Aortic smooth muscle cell (primary cell): ENCODE results near the gene LSM6. TPM values are rescaled to one million over a fixed set of nuclear protein-coding genes. Genes with fewer than 3 reads are reported as not detected.

Source experiments
- total RNA-seq: library from RNA; depleted of rRNA; stranded (reverse); fragments of >200 nt; gene quantifications from 2 replicates; pipeline ENCODE4 v1.2.3, GENCODE V29; 2014

Gene LSM6
- total RNA-seq, result 27.5 and 29.1 TPM in 2 replicates

GRCh38 chr4:146175541-146176453 is at the start of gene LSM6:
Gene LSM6, plus strand, starts transcription at chr4:146175718. Its CDS starts 7,204 bp downstream, at chr4:146182922.

GRCh38 chr4:146214238-146214637 is 38.7 kb downstream of the LSM6 start, which contains the start of gene REELD1:
Gene REELD1, plus strand, starts transcription at chr4:146214538. Its CDS starts 2,415 bp downstream, at chr4:146216953.

Other genes starting within 250 kb of the LSM6 start
- 4.5 and 7.8 TPM in 2 replicates for gene ZNF827, start 236.9 kb upstream of the LSM6 start, total RNA-seq
- gene REELD1, start 38.8 kb downstream of the LSM6 start, total RNA-seq, result not detected in 2 replicates